A673 (cell line): ENCODE results near the gene GAREM1. TPM values are rescaled to one million over a fixed set of nuclear protein-coding genes. Genes with fewer than 3 reads are reported as not detected.

ENCODE experiments used
- BruUV-seq: library from RNA; stranded (reverse); fragments of 400-500 nt; replicated peaks from 2 replicates; lab custom pipeline; 2021; lab: Mats Ljungman, UMichigan
- CTCF ChIA-PET: fragments of 300-600 bp; sonication (Branson Sonifier 250); formaldehyde crosslinking; loops from one replicate; lab custom pipeline; 2022; ENCODE audit warnings: antibody characterized with exemption; lab: Charles Lee
- POLR2A ChIA-PET: fragments of 300-600 bp; sonication (Branson Sonifier 250); formaldehyde crosslinking; loops from one replicate; lab custom pipeline; 2022; ENCODE audit warnings: antibody characterized with exemption; ENCODE audit not compliant: low non-redundant PET; lab: Charles Lee
- DNase-seq: peaks from one replicate; pipeline ENCODE4 v3.0.0-alpha.2; 2015; ENCODE audit warnings: low spot score
- H3K27ac ChIP-seq: fragments of 200-600 bp; sonication (generic); 2 replicates; pipeline ENCODE4 v1.5.1; 2016; ENCODE audit warnings: mixed run types, low read depth, mild to moderate bottlenecking, mixed read lengths, antibody characterized with exemption, low read length; ENCODE audit not compliant: poor library complexity, severe bottlenecking
- H3K27me3 ChIP-seq: fragments of 200-600 bp; sonication (generic); replicated peaks from 2 replicates; pipeline ENCODE4 v1.6.1; 2017; ENCODE audit warnings: mixed run types, low read depth, mild to moderate bottlenecking, mixed read lengths, antibody characterized with exemption, low read length; ENCODE audit not compliant: insufficient read depth, poor library complexity
- H3K36me3 ChIP-seq: fragments of 200-600 bp; sonication (generic); 2 replicates; pipeline ENCODE4 v1.6.1; 2016; ENCODE audit warnings: mixed run types, mild to moderate bottlenecking, mixed read lengths, antibody characterized with exemption, low read length; ENCODE audit not compliant: insufficient read depth, poor library complexity, severe bottlenecking
- H3K4me1 ChIP-seq: fragments of 200-600 bp; sonication (generic); 2 replicates; pipeline ENCODE4 v1.6.1; 2017; ENCODE audit warnings: mixed run types, mild to moderate bottlenecking, mixed read lengths, antibody characterized with exemption, low read length; ENCODE audit not compliant: insufficient read depth, poor library complexity, severe bottlenecking
- H3K4me3 ChIP-seq: fragments of 200-600 bp; sonication (generic); 2 replicates; pipeline ENCODE4 v1.5.1; 2016; ENCODE audit warnings: low read depth, mixed run types, mild to moderate bottlenecking, mixed read lengths, low read length; ENCODE audit not compliant: poor library complexity, severe bottlenecking
- H3K9me3 ChIP-seq: fragments of 200-600 bp; sonication (generic); 2 replicates; pipeline ENCODE4 v1.6.1; 2016; ENCODE audit warnings: mixed run types, low read depth, mild to moderate bottlenecking, mixed read lengths, antibody characterized with exemption, low read length; ENCODE audit not compliant: poor library complexity, severe bottlenecking
- CTCF ChIP-seq: fragments of 300-800, 200-600 bp; sonication (generic); conservative IDR thresholded peaks from 2 replicates; pipeline ENCODE4 v1.5.1; 2017; ENCODE audit warnings: low read depth, mild to moderate bottlenecking, antibody characterized with exemption, low read length, moderate library complexity, mixed read lengths
- EZH2 ChIP-seq: fragments of 200-600 bp; sonication (generic); IDR thresholded peaks from 2 replicates; pipeline ENCODE4 v1.6.1; 2017; ENCODE audit warnings: borderline replicate concordance, low read depth, mild to moderate bottlenecking, mixed read lengths, antibody characterized with exemption, low read length; ENCODE audit not compliant: poor library complexity, severe bottlenecking
- intact Hi-C: fragments of 100-400 bp; cut with micrococcal nuclease; formaldehyde crosslinking; loops from one replicate; pipeline ENCODE4 v1.10.0; 2022; ENCODE audit not compliant: unreplicated experiment
- total RNA-seq: library from RNA; stranded (reverse); gene quantifications from 2 replicates; pipeline ENCODE4 v1.2.3, GENCODE V29; 2021

GAREM1 gene
- total RNA-seq, 1 experiment from 2014 or later = 8.4 TPM

- no peak for DNase-seq
- Histone ChIP-seq H3K27ac (no peak overlapping the region), H3K27me3 (no peaks in the 10 kb centered on the region), H3K9me3 (no peaks in the 10 kb centered on the region), H3K4me3 (no peak overlapping the region), H3K36me3 (no peaks in the 10 kb centered on the region), H3K4me1 (peaks cover 39% of the 10 kb centered on the region)
- ChIA-PET CTCF (no interaction called here), POLR2A (no interaction called here)
- intact Hi-C loops = no loop called here
- BruUV-seq = no TSS peak
- TF ChIP-seq EZH2 (no peak), CTCF (no peak)
These were observed 168.5 kb downstream of the GAREM1 start for GRCh38 chr18:32301976-32302743.

GRCh38 chr18:32301361-32301760, 169.3 kb downstream of the GAREM1 start:
- ChIA-PET POLR2A (no interaction called here), CTCF (no interaction called here)
- intact Hi-C loops = no loop called here
- no peaks in the 10 kb centered on the region for H3K9me3 ChIP-seq
- no peaks in the 10 kb centered on the region for H3K27me3 ChIP-seq
- DNase-seq = no peak
- peaks cover 39% of the 10 kb centered on the region for H3K4me1 ChIP-seq
- H3K4me3 ChIP-seq = no peak overlapping the region
- H3K36me3 ChIP-seq = no peaks in the 10 kb centered on the region
- TF ChIP-seq EZH2 = no peak
- no peak for TF ChIP-seq CTCF
- BruUV-seq = no TSS peak
- H3K27ac ChIP-seq = no peak overlapping the region

- Histone ChIP-seq H3K4me1 (peaks cover 39% of the 10 kb centered on the region), H3K27me3 (no peaks in the 10 kb centered on the region), H3K36me3 (no peaks in the 10 kb centered on the region), H3K9me3 (no peaks in the 10 kb centered on the region), H3K27ac (no peak overlapping the region), H3K4me3 (no peak overlapping the region)
- intact Hi-C loops = no loop called here
- TF ChIP-seq CTCF (no peak), EZH2 (no peak)
- POLR2A ChIA-PET = no interaction called here
- no TSS peak for BruUV-seq
- CTCF ChIA-PET = no interaction called here
- no peak for DNase-seq
These were observed 169.8 kb downstream of the GAREM1 start for GRCh38 chr18:32300914-32301313.
